Fibroblast of lung (primary cell): Measurements from ENCODE around the gene FBXO46.

Experiments
- CTCF ChIP-seq, 2 donors: IDR thresholded peaks in 1 of 2; conservative IDR thresholded peaks in 1 of 2; 1 replicate in 1 of 2; 2 replicates in 1 of 2; pipeline ENCODE4 v1.5.1; 2011 to 2012; ENCODE audit warnings: low read length in 2 of 2, control low read depth in 1 of 2, inconsistent platforms in 1 of 2, low read depth in 1 of 2, mild to moderate bottlenecking in 1 of 2
- EZH2 ChIP-seq: IDR thresholded peaks from 2 replicates; pipeline ENCODE4 v1.5.1; 2012; ENCODE audit warnings: low read length, control low read depth, mild to moderate bottlenecking; ENCODE audit errors: missing control alignments

GRCh38 chr19:45754323-45754722, 23.6 kb upstream of the FBXO46 start:
- no peak for TF ChIP-seq CTCF (conservative IDR thresholded peaks at IDR 0.05 in 1 of 2, IDR thresholded peaks at IDR 0.05 in 1 of 2; ENCODE audit: low read depth in 1 of 2, low read length in 2 of 2)
- no peak for TF ChIP-seq EZH2
